HG03045 (cell line): ENCODE measurements around the gene P2RY8.
"Not testable (repeated sequence)": the region's sequence is repeated elsewhere in the genome, so short reads cannot be mapped to it uniquely, and the experiment has no call there.

Source experiments
- ATAC-seq: cut with Tn5 transposase; IDR thresholded peaks from one replicate; pipeline ENCODE4 v1.9.1; 2021; ENCODE audit warnings: mild to moderate bottlenecking, moderate library complexity; ENCODE audit not compliant: unreplicated experiment

P2RY8 gene

GRCh38 chrX:1488745-1489144 is 48.2 kb downstream of the P2RY8 start:
- no peak for ATAC-seq

- ATAC-seq, result no peak
Measured at GRCh38 chrX:1488141-1488540, 48.8 kb downstream of the P2RY8 start.

GRCh38 chrX:1487401-1487800 is 49.6 kb downstream of the P2RY8 start:
- no peak for ATAC-seq

DNA sequence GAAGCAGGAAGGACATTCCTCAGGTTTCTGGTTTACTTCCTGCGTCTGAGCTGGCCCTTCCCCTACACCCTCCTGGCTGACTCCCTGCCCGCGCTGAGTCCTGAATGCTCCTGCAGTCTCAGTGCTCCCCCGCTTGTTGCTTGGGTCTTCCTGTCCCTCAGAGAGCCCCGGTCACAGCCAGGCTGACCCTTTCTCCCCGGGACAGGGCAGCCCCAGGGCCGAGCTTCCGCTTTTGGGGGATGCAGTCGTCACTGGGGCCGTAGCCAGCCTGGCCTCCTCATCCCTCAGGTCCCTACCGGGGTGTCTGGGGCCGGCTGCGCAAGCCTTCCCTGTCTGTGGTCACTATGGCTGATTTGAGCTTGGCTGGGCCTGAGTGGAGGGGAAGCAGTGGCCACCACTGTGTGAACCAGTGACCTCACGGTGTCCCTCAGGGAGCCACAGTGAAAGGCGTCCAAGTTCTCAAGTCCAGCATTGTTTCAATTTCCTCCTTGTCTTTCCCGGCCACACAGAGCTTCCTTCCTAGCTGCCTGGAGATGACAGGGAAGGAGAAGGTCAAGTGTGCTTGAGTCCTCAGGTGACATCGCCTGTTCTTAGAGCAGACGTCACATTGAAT is 50.1 kb downstream of the P2RY8 start:
- no peak for ATAC-seq

DNA sequence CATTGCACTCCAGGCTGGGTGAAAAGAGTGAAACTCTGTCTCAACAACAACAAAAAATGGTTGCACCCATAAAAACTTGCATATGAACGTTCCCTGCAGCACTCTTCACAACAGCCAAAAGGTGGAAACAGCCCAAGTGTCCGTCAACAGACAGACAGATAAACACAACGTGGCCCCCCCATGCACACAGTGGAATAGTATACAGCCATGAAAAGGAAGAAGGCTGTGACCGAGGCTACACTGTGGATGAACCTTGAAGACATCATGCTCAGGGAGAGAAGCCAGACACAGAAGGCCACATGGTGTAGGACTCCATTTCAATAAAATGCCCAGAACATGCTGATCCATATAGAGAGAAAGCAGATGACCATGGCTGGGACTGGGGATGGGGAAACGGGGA is 50.8 kb downstream of the P2RY8 start:
- no peak for ATAC-seq

DNA sequence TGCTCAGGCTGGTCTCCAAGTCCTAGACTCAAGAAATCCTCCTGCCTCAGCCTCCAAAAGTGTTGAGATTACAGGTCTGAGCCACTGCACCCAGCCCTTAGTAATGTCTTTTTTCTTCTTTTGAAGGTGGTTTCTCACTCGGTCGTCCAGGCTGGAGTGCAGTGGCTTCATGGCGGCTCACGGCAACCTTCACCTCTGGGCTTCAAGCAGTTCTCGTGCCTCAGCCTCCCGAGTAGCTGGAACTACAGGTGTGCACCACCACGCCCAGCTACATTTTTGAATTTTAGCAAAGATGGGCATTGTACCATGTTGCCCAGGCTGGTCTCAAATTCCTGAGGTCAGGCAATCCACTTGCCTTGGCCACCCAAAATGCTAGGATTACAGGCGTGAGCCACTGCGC is 52.0 kb downstream of the P2RY8 start:
- ATAC-seq, result no peak

GRCh38 chrX:1484638-1485019 is 52.4 kb downstream of the P2RY8 start:
- no peak for ATAC-seq

- ATAC-seq, result peak; percentile 49
Measured at GRCh38 chrX:1483843-1484637, 52.9 kb downstream of the P2RY8 start.

- not testable (repeated sequence) for ATAC-seq
Measured at GRCh38 chrX:1482530-1482928, 54.5 kb downstream of the P2RY8 start.

DNA sequence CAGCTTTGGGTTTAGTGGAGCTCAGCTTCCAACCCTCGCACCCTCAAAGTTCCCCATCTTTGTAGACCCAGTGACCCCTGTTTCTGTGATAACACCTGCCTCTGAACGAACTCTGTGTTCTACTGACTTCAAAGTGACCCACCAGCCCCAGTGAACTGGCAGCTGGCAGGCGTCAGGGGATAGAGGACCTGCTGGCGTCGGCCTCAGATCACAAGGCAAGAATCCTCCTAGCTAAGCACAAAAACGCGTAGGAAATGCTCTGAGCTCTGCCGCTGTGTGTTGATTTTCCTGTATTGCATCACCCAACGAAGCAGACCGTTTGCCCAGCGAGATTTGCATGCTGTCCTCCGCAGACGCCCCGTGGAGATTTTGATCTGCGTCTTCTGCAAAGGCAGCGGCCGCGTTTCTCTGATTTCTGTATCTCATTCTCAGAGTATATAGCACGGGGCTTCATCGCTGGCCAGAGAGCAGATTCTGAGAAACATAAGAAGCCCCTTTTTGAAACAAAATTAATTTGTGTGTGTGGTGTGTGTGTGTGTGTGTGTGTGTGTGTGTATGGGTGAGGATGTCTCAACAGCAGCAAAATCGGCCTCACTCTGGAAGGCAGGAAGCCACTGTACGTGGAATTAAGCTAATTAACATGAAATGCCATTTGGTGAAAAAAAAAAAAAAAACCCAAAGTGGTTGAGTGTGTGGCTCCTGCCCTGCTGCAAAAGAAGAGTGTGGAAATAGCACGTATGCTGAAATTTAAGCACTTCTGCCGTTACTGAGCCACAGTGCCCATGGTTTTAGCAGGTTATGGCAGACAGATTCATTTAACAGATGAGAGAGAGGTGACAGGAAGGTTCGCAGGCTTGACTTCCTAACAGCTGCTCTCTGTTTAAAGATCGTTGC is 55.1 kb downstream of the P2RY8 start:
- peak; percentile 51 for ATAC-seq

GRCh38 chrX:1480082-1480785 is 56.8 kb downstream of the P2RY8 start:
- ATAC-seq, result peak; percentile 4

GRCh38 chrX:1477801-1478458 is 59.1 kb downstream of the P2RY8 start:
- ATAC-seq, result no peak

DNA sequence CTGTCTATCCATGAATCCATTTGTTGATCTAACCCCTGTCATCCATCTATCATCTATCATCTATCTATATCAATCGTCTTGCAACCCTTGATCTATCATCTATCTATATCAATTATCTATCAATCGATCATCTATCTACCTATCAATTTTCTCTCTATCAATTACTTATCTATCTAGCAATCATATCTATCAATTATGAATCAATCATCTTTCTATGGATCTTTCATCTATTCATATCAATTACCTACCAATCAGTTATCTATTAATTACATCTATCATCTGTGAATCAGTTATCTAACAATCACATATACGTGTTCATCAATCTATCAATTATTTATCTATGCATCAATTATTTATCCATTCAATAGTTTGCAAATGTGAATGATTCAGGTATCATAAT is 59.8 kb downstream of the P2RY8 start:
- ATAC-seq, result no peak

- ATAC-seq, result no peak
Measured at GRCh38 chrX:1476682-1477081, 60.3 kb downstream of the P2RY8 start.

DNA sequence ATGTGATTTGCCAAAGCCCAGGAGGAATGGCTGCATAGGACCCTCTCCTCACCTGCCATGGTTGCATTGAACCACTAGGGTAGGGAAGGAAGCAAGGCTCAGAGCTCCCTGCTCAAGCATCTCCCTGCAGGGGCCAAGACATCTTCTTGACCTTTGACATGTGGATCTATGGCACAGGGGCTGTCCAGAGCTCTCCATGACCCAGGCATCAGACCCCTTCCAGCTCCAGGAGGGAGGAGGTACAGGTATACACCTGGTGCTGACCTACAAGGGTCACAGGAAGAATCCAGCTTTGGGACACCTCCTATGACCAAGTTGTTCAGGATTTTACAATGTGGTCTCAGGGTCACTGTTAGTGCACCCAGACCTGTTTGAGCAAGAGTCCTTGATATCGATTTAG is 61.1 kb downstream of the P2RY8 start:
- no peak for ATAC-seq

GRCh38 chrX:1475481-1475880 is 61.5 kb downstream of the P2RY8 start:
- ATAC-seq, result no peak

GRCh38 chrX:1474593-1474992 is 62.4 kb downstream of the P2RY8 start:
- ATAC-seq, result not testable (repeated sequence)

DNA sequence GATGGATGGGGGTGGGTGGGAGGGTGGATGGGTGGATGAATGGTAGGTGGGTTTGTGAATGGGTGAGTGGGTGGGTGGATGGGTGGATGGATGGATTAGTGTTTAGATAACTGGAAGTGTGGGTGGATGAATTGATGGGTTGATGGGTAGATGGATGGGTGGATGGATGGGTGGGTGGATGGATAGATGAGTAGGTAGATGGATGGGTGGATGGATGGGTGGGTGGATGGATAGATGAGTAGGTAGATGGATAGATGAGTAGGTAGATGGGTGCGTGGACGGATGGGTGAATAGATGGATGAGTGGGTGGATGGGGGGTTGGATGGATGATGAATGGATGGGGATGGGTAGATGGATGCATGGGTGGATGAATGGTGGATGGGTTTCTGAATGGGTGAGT is 64.0 kb downstream of the P2RY8 start:
- no peak for ATAC-seq

DNA sequence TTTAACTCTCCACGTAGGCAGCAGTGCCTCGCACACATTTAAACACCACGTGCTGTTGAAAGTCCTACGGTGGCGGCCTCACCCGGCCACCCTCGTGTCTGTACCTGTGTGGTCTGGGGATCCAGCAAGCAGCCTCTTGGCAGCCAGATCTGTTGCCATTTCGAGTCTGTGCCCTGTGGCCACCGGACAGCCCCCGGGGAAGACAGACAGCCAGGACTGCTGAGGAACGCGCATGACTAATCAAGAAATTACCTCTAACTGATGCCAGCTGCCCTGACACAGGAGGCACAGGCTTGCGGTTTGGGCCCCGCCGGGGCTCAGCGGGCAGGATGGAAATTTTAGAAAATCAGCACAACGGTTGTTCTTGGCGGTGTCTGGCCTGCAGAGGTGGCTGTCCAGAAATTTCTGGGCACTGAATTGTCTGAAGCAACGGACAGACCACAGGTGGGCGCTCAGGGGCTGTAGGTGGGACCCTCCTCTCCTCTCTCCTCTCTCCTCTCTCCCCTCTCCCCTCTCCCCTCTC is 68.7 kb downstream of the P2RY8 start:
- peak; percentile 44 for ATAC-seq

DNA sequence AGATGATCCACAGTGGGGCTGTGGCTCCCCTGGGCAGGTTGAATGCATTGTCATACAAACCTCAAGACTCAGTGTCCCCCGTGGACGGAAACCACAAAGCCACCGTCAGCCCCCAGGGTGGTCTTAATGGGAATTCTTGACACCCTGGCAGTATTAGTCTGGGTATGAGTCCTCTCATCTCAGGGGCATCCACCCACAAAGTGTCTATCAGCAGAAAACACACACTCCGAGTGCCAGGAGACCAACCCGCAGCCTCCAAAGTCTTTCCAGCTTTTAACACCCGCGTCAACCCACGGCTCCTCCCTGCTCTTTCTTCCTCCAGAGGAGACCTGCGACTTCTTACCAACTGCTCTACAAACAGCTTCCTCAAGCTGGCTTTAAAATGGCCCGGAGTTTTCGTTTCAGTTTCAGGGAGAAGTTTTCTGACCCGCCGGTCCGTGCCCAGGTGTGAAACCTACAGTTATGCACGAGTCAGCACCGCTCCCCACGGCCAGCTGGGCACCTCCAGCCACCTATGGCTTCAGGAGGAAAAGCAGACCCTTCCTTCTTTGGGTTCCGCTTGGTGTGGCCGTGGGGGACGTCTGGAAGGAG is 69.9 kb downstream of the P2RY8 start:
- peak; percentile 50 for ATAC-seq
